ENCODE results near the gene UNC13D.

Gene UNC13D

DNA sequence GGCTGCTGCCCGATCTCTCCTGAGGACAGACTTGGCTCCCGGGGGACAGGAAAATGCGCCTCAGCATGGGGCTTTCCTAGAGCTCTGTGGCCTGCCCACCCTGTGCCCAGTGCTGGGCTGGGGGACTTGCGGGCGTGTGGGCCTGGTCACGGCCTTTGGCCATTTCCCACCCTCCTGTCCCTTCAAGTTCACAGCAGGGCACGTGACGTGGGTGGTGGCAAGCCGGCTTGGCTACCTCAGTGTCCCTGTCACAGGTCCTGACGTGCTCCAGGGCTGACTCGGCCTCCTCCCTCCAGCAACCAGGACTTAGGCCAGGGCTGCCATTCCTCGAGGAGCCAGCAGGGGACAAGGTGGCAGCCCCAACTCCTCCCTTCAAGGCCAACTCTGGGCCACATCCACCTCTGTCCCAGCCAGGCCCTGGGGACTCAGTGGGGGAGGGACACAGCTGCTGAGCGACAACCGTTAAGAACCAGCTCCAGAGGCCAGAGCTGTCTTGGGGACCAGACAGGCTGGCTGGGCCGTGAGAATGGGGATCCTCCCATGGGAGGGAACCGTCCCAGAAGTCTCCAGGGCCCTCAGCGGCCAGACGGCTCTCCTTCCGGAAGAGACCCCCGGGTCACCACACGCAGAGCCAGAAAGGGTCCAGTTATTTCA lies 981 bp upstream of the UNC13D start:
- Histone ChIP-seq H3K9me3 (ENCODE audit: insufficient read depth, low read length) (no peaks in the 10 kb centered on the region), H3K9me2 (replicated peaks; ENCODE audit: insufficient read depth, low read length) (no peaks in the 10 kb centered on the region), H3K79me2 (ENCODE audit: insufficient read depth, low read length) (no peaks in the 10 kb centered on the region), H3K36me3 (ENCODE audit: low read length) (no peaks in the 10 kb centered on the region), H3K27ac (ENCODE audit: low read depth, low read length) (no peak overlapping the region), H3K27me3 (ENCODE audit: low read length) (no peaks in the 10 kb centered on the region), H3K9ac (ENCODE audit: low read length) (no peak overlapping the region), H2AFZ (ENCODE audit: low read depth, low read length, severe bottlenecking) (no peak overlapping the region), H4K20me1 (ENCODE audit: low read depth, low read length) (no peaks in the 10 kb centered on the region), H3K4me3 (ENCODE audit: insufficient read depth, low read length, poor library complexity, severe bottlenecking) (no peak overlapping the region), H3K4me2 (ENCODE audit: low read depth, low read length, poor library complexity, severe bottlenecking) (no peak overlapping the region), H3F3A (ENCODE audit: insufficient read depth) (no peaks in the 10 kb centered on the region)
- TF ChIP-seq, protein P1, sequence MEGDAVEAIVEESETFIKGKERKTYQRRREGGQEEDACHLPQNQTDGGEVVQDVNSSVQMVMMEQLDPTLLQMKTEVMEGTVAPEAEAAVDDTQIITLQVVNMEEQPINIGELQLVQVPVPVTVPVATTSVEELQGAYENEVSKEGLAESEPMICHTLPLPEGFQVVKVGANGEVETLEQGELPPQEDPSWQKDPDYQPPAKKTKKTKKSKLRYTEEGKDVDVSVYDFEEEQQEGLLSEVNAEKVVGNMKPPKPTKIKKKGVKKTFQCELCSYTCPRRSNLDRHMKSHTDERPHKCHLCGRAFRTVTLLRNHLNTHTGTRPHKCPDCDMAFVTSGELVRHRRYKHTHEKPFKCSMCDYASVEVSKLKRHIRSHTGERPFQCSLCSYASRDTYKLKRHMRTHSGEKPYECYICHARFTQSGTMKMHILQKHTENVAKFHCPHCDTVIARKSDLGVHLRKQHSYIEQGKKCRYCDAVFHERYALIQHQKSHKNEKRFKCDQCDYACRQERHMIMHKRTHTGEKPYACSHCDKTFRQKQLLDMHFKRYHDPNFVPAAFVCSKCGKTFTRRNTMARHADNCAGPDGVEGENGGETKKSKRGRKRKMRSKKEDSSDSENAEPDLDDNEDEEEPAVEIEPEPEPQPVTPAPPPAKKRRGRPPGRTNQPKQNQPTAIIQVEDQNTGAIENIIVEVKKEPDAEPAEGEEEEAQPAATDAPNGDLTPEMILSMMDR (IDR thresholded peaks at IDR 0.05; ENCODE audit: insufficient read depth, low read length, poor library complexity, severe bottlenecking), result no peak

DNA sequence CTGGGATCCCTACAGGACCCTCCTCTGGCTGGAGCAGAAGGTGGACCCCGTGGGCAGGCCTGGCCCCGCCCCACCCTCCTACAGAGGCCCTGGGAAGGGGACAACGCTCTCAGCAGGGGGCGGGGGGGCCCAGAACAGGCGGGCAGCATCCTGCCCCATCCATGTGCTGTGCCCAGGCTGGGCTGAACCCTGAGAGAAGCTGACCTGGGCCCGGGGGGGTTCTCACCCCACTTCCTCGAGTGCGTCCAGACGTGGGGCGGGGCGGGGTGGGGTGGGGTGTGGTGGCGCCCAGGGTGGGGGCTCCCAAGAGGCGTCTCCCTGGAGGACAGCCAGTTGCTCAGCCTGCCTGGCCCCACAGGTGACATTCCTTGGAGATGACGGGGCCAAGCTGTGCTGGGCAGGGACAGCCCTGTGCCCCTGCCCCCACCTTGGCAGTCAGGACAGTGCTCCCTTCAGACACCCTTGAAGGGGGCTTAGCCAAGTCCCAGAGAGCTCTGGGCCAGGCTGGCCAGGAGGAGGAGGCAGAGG lies 390 bp upstream of the UNC13D start:
- Histone ChIP-seq H3K9ac (ENCODE audit: low read length) (no peak overlapping the region), H4K20me1 (ENCODE audit: low read depth, low read length) (no peaks in the 10 kb centered on the region), H3K4me2 (ENCODE audit: low read depth, low read length, poor library complexity, severe bottlenecking) (no peak overlapping the region), H3K9me2 (replicated peaks; ENCODE audit: insufficient read depth, low read length) (no peaks in the 10 kb centered on the region), H2AFZ (ENCODE audit: low read depth, low read length, severe bottlenecking) (no peak overlapping the region), H3K9me3 (ENCODE audit: insufficient read depth, low read length) (no peaks in the 10 kb centered on the region), H3K79me2 (ENCODE audit: insufficient read depth, low read length) (no peaks in the 10 kb centered on the region), H3K27me3 (ENCODE audit: low read length) (no peaks in the 10 kb centered on the region), H3F3A (ENCODE audit: insufficient read depth) (no peaks in the 10 kb centered on the region), H3K27ac (ENCODE audit: low read depth, low read length) (no peak overlapping the region), H3K4me3 (ENCODE audit: insufficient read depth, low read length, poor library complexity, severe bottlenecking) (no peak overlapping the region), H3K36me3 (ENCODE audit: low read length) (no peaks in the 10 kb centered on the region)
- no peak for TF ChIP-seq EZH2phosphoT487 (conservative IDR thresholded peaks at IDR 0.05; ENCODE audit: low read length)
- TF ChIP-seq, protein P1 (IDR thresholded peaks at IDR 0.05; ENCODE audit: insufficient read depth, low read length, poor library complexity, severe bottlenecking), result no peak

DNA sequence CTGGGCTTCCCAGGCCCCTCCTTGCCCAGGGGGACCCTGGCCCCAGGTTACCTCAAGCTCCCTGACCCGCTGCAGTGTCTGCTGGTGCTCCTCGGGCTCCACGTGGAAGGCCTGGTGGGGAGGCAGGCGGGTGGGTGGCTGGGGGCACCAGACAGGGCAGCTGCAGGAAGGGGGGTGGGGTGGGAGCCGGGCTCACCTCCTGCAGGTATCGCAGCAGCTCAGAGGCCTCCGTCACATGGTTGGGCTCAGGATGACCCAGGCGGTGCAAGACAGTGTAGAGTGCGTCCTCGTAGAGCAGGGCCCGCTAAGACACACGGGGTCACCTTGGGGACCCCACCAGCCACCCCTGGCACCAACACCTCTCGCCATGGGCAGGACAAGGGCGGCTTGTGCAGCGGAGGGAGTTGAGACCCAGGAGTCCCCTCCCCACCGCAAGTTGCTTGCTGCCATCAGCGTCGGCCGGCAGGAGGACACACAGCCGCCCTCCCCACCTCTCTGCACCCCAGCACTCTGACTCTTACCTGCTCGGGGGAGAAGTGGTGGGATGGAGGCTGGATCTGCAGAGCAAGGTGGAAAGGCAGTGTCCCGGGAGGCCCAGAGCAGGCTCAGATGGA lies 1.1 kb downstream of the UNC13D start:
- Histone ChIP-seq H3K4me2 (ENCODE audit: low read depth, low read length, poor library complexity, severe bottlenecking) (no peak overlapping the region), H3F3A (ENCODE audit: insufficient read depth) (no peaks in the 10 kb centered on the region), H3K9me3 (ENCODE audit: insufficient read depth, low read length) (no peaks in the 10 kb centered on the region), H4K20me1 (ENCODE audit: low read depth, low read length) (no peaks in the 10 kb centered on the region), H2AFZ (ENCODE audit: low read depth, low read length, severe bottlenecking) (no peak overlapping the region), H3K27ac (ENCODE audit: low read depth, low read length) (no peak overlapping the region), H3K27me3 (ENCODE audit: low read length) (no peaks in the 10 kb centered on the region), H3K4me3 (ENCODE audit: insufficient read depth, low read length, poor library complexity, severe bottlenecking) (no peak overlapping the region), H3K36me3 (ENCODE audit: low read length) (no peaks in the 10 kb centered on the region), H3K9ac (ENCODE audit: low read length) (no peak overlapping the region), H3K79me2 (ENCODE audit: insufficient read depth, low read length) (no peaks in the 10 kb centered on the region), H3K9me2 (replicated peaks; ENCODE audit: insufficient read depth, low read length) (no peaks in the 10 kb centered on the region)
- no peak for TF ChIP-seq EZH2phosphoT487 (conservative IDR thresholded peaks at IDR 0.05; ENCODE audit: low read length)
- TF ChIP-seq, protein P1 (IDR thresholded peaks at IDR 0.05; ENCODE audit: insufficient read depth, low read length, poor library complexity, severe bottlenecking), result no peak
